HEK293 (cell line): Measurements from ENCODE around the gene UMAD1.

ENCODE experiments used
- CTCF ChIA-PET: fragments of 350-600 bp; formaldehyde crosslinking; extraction: SDS; loops from one replicate; lab custom pipeline; 2021; ENCODE audit warnings: antibody characterized with exemption; lab: Yijun Ruan, JAX
- POLR2A ChIA-PET: fragments of 300-600 bp; formaldehyde crosslinking; extraction: SDS; loops from one replicate; lab custom pipeline; 2020; ENCODE audit warnings: antibody characterized with exemption, inconsistent platforms; lab: Yijun Ruan, JAX
- H3K27ac ChIP-seq: fragments of 200-500 bp; sonication (Bioruptor generic); 2 replicates; pipeline ENCODE4 v1.5.1; 2014; ENCODE audit warnings: low read depth, low read length, control low read depth, inconsistent platforms; ENCODE audit errors: extremely low read depth
- H3K36me3 ChIP-seq, 2 experiments: fragments of 200-500 bp in 1 of 2; sonication (Bioruptor generic) in 1 of 2; 1 replicate in 1 of 2; 2 replicates in 1 of 2; pipeline ENCODE4 v1.5.1; 2014 to 2017; ENCODE audit warnings: inconsistent platforms in 2 of 2, low read length in 2 of 2; ENCODE audit not compliant: control insufficient read depth in 2 of 2, insufficient read depth in 1 of 2
- H3K4me1 ChIP-seq: fragments of 200-500 bp; sonication (Bioruptor generic); 2 replicates; pipeline ENCODE4 v1.5.1; 2014; ENCODE audit warnings: mild to moderate bottlenecking, low read length, inconsistent platforms; ENCODE audit not compliant: control insufficient read depth, insufficient read depth
- H3K4me3 ChIP-seq: 2 replicates; pipeline ENCODE4 v1.5.1; 2011; ENCODE audit warnings: low read depth, mild to moderate bottlenecking, control low read depth, low read length, moderate library complexity
- H3K9me3 ChIP-seq: fragments of 200-500 bp; sonication (Bioruptor generic); 2 replicates; pipeline ENCODE4 v1.5.1; 2014; ENCODE audit warnings: low read depth, low read length, inconsistent platforms; ENCODE audit not compliant: control insufficient read depth, insufficient read depth
- BCL11A ChIP-seq: fragments of 450-650 bp; formaldehyde crosslinking; IDR thresholded peaks from 2 replicates; pipeline ENCODE4 v1.5.1; 2016; ENCODE audit warnings: low read depth, missing biosample characterization, missing genetic modification characterization
- BCL11B ChIP-seq: fragments of 450-650 bp; formaldehyde crosslinking; IDR thresholded peaks from 2 replicates; pipeline ENCODE4 v1.5.1; 2016; ENCODE audit warnings: low read depth, missing biosample characterization, missing genetic modification characterization
- HIC1 ChIP-seq: fragments of 450-650 bp; formaldehyde crosslinking; IDR thresholded peaks from 2 replicates; pipeline ENCODE4 v1.5.1; 2016; ENCODE audit warnings: missing biosample characterization, missing genetic modification characterization
- HOXC10 ChIP-seq: sonication (generic); formaldehyde crosslinking; IDR thresholded peaks from 2 replicates; pipeline ENCODE4 v1.8.1; 2023; ENCODE audit warnings: mild to moderate bottlenecking, missing genetic modification reagents
- INSM2 ChIP-seq: fragments of 450-650 bp; formaldehyde crosslinking; IDR thresholded peaks from 2 replicates; pipeline ENCODE4 v1.5.1; 2016; ENCODE audit warnings: missing biosample characterization, missing genetic modification characterization
- KLF10 ChIP-seq: fragments of 450-650 bp; IDR thresholded peaks from 2 replicates; pipeline ENCODE4 v1.5.1; 2018; ENCODE audit warnings: missing biosample characterization, mild to moderate bottlenecking, missing genetic modification characterization
- PRDM1 ChIP-seq: fragments of 450-650 bp; formaldehyde crosslinking; IDR thresholded peaks from 2 replicates; pipeline ENCODE4; 2016; ENCODE audit warnings: missing biosample characterization, missing genetic modification characterization
- ZBTB6 ChIP-seq: fragments of 450-650 bp; formaldehyde crosslinking; IDR thresholded peaks from 2 replicates; pipeline ENCODE4 v1.5.1; 2017; ENCODE audit warnings: missing biosample characterization, missing genetic modification characterization
- ZNF112 ChIP-seq: fragments of 450-650 bp; formaldehyde crosslinking; IDR thresholded peaks from 2 replicates; pipeline ENCODE4 v1.5.0; 2017; ENCODE audit warnings: missing biosample characterization, missing genetic modification characterization
- ZNF19 ChIP-seq: fragments of 450-650 bp; formaldehyde crosslinking; IDR thresholded peaks from 2 replicates; pipeline ENCODE4; 2016; ENCODE audit warnings: missing biosample characterization, missing genetic modification characterization, low read depth
- ZNF211 ChIP-seq: fragments of 450-650 bp; formaldehyde crosslinking; IDR thresholded peaks from 2 replicates; pipeline ENCODE4 v1.5.1; 2016; ENCODE audit warnings: low read depth, missing biosample characterization, missing genetic modification characterization
- ZNF24 ChIP-seq: fragments of 450-650 bp; formaldehyde crosslinking; IDR thresholded peaks from 2 replicates; pipeline ENCODE4 v1.5.1; 2016; ENCODE audit warnings: missing biosample characterization, missing genetic modification characterization
- ZNF248 ChIP-seq: fragments of 450-650 bp; formaldehyde crosslinking; IDR thresholded peaks from 2 replicates; pipeline ENCODE4 v1.5.1; 2017; ENCODE audit warnings: missing biosample characterization, missing genetic modification characterization
- ZNF292 ChIP-seq: fragments of 450-650 bp; formaldehyde crosslinking; IDR thresholded peaks from 2 replicates; pipeline ENCODE4 v1.5.1; 2016; ENCODE audit warnings: low read depth, missing biosample characterization, missing genetic modification characterization, borderline replicate concordance
- ZNF324 ChIP-seq: fragments of 450-650 bp; formaldehyde crosslinking; IDR thresholded peaks from 2 replicates; pipeline ENCODE4 v1.5.1; 2016; ENCODE audit warnings: missing biosample characterization, missing genetic modification characterization
- ZNF350 ChIP-seq: fragments of 450-650 bp; formaldehyde crosslinking; IDR thresholded peaks from 2 replicates; pipeline ENCODE4 v1.5.0; 2017; ENCODE audit warnings: missing biosample characterization, mild to moderate bottlenecking, missing genetic modification characterization
- ZNF366 ChIP-seq: fragments of 450-650 bp; formaldehyde crosslinking; conservative IDR thresholded peaks from 2 replicates; pipeline ENCODE4 v1.5.1; 2016; ENCODE audit warnings: missing biosample characterization, missing genetic modification characterization
- ZNF416 ChIP-seq: fragments of 450-650 bp; formaldehyde crosslinking; IDR thresholded peaks from 2 replicates; pipeline ENCODE4 v1.5.1; 2016; ENCODE audit warnings: missing biosample characterization, missing genetic modification characterization
- ZNF449 ChIP-seq: fragments of 450-650 bp; formaldehyde crosslinking; IDR thresholded peaks from 2 replicates; pipeline ENCODE4 v1.5.1; 2017; ENCODE audit warnings: missing biosample characterization, mild to moderate bottlenecking, missing genetic modification characterization, moderate library complexity
- ZNF544 ChIP-seq: fragments of 450-650 bp; formaldehyde crosslinking; IDR thresholded peaks from 2 replicates; pipeline ENCODE4 v1.5.0; 2017; ENCODE audit warnings: missing biosample characterization, missing genetic modification characterization
- ZNF658 ChIP-seq: fragments of 450-650 bp; formaldehyde crosslinking; IDR thresholded peaks from 2 replicates; pipeline ENCODE4; 2016; ENCODE audit warnings: missing biosample characterization, missing genetic modification characterization

The UMAD1 gene

GRCh38 chr7:7687800-7688199 lies 47.2 kb downstream of the UMAD1 start:
- Histone ChIP-seq H3K9me3 (no peaks in the 10 kb centered on the region), H3K4me3 (no peak overlapping the region), H3K4me1 (no peaks in the 10 kb centered on the region), H3K27ac (no peak overlapping the region), H3K36me3 (no peaks in the 10 kb centered on the region)
- no peak for TF ChIP-seq ZNF350 (tag by site-specific recombination)
- ChIA-PET POLR2A (no interaction called here), CTCF (interaction anchor here (1.0 kb wide), 1 partner anchor 74 kb away, joined by 3 read pairs; no protein-coding TSS in a partner anchor)

- H3K27ac ChIP-seq: no peak overlapping the region
- ChIA-PET CTCF (interaction anchor here (1.0 kb wide), 1 partner anchor 74 kb away, joined by 3 read pairs; no protein-coding TSS in a partner anchor), POLR2A (no interaction called here)
- H3K9me3 ChIP-seq: no peaks in the 10 kb centered on the region
- no peak overlapping the region for H3K4me3 ChIP-seq
- no peaks in the 10 kb centered on the region for H3K4me1 ChIP-seq
- no peaks in the 10 kb centered on the region for H3K36me3 ChIP-seq
- TF ChIP-seq ZNF19 (tag by site-specific recombination) (no peak), ZNF366 (tag by site-specific recombination) (no peak), ZNF211 (tag by site-specific recombination) (no peak), ZNF658 (tag by site-specific recombination) (no peak), HIC1 (no peak), ZNF112 (no peak), BCL11B (tag by site-specific recombination) (no peak), KLF10 (tag by site-specific recombination) (no peak)
These were observed 47.8 kb downstream of the UMAD1 start for GRCh38 chr7:7688310-7688709.

- H3K27ac ChIP-seq: no peak overlapping the region
- ChIA-PET CTCF (interaction anchor here (0.6 to 1.9 kb wide), 2 partner anchors 7 to 24 kb away, joined by 5 to 19 read pairs; no protein-coding TSS in a partner anchor), POLR2A (no interaction called here)
- no peaks in the 10 kb centered on the region for H3K9me3 ChIP-seq
- no peak for TF ChIP-seq ZNF292 (tag by site-specific recombination)
- TF ChIP-seq INSM2: no peak
- TF ChIP-seq BCL11A: no peak
- no peak for TF ChIP-seq ZNF24
- TF ChIP-seq PRDM1 (tag by site-specific recombination): no peak
- TF ChIP-seq ZNF324: no peak
- TF ChIP-seq ZNF248 (tag by site-specific recombination): no peak
- no peak for TF ChIP-seq HOXC10 (CRISPR knock-in tag)
- no peak for TF ChIP-seq ZBTB6 (tag by site-specific recombination)
- TF ChIP-seq ZNF449: no peak
- no peak for TF ChIP-seq ZNF416
- TF ChIP-seq ZNF544 (tag by site-specific recombination): no peak
- H3K4me3 ChIP-seq: no peak overlapping the region
- H3K4me1 ChIP-seq: no peaks in the 10 kb centered on the region
- H3K36me3 ChIP-seq: no peaks in the 10 kb centered on the region
These were observed 48.4 kb downstream of the UMAD1 start for GRCh38 chr7:7688956-7689355.
